Mesenchymal stem cell (in vitro differentiated cells and primary cell): ENCODE results near the gene ALG10.
"Not testable (repeated sequence)": the region's sequence is repeated elsewhere in the genome, so short reads cannot be mapped to it uniquely, and the experiment has no call there.

Source experiments
- DNase-seq: peaks from one replicate; pipeline ENCODE4 v3.0.0-alpha.2; 2013
- H2AFZ ChIP-seq: one replicate; pipeline ENCODE4 v1.6.1; 2013; ENCODE audit warnings: low read depth, mild to moderate bottlenecking, control low read depth, inconsistent platforms, low read length, moderate library complexity
- H2AK5ac ChIP-seq: 2 replicates; pipeline ENCODE4 v1.6.1; 2013; ENCODE audit warnings: low read length, moderate library complexity, mild to moderate bottlenecking, inconsistent platforms; ENCODE audit not compliant: severe bottlenecking
- H2BK120ac ChIP-seq: one replicate; pipeline ENCODE4 v1.6.1; 2013; ENCODE audit warnings: low read depth, mild to moderate bottlenecking, inconsistent platforms, low read length, moderate library complexity
- H2BK12ac ChIP-seq, 2 experiments: one replicate each; pipeline ENCODE4 v1.6.1; 2013; ENCODE audit warnings: inconsistent platforms in 2 of 2, low read length in 2 of 2, mild to moderate bottlenecking in 2 of 2, moderate library complexity in 2 of 2, control low read depth in 1 of 2
- H2BK15ac ChIP-seq: one replicate; pipeline ENCODE4 v1.6.1; 2013; ENCODE audit warnings: mild to moderate bottlenecking, low read depth, inconsistent platforms; ENCODE audit not compliant: poor library complexity, severe bottlenecking
- H2BK5ac ChIP-seq: 2 replicates; pipeline ENCODE4 v1.6.1; 2013; ENCODE audit warnings: low read depth, mild to moderate bottlenecking, low read length, control low read depth, inconsistent platforms; ENCODE audit not compliant: poor library complexity, severe bottlenecking
- H3K14ac ChIP-seq, 2 experiments: one replicate each; pipeline ENCODE4 v1.6.1; 2013; ENCODE audit warnings: inconsistent platforms in 2 of 2, low read length in 2 of 2, control low read depth in 1 of 2, mild to moderate bottlenecking in 1 of 2, moderate library complexity in 1 of 2
- H3K18ac ChIP-seq, 2 experiments: one replicate each; pipeline ENCODE4 v1.6.1; 2013; ENCODE audit warnings: inconsistent platforms in 2 of 2, low read length in 2 of 2, control low read depth in 1 of 2, low read depth in 1 of 2, mild to moderate bottlenecking in 1 of 2
- H3K23ac ChIP-seq, 2 experiments: one replicate each; pipeline ENCODE4 v1.6.1; 2013; ENCODE audit warnings: inconsistent platforms in 2 of 2, low read length in 2 of 2, mild to moderate bottlenecking in 2 of 2, moderate library complexity in 2 of 2, control low read depth in 1 of 2
- H3K27ac ChIP-seq: 2 replicates; pipeline ENCODE4 v1.5.1; 2013; ENCODE audit warnings: mild to moderate bottlenecking, moderate library complexity, low read length, control low read depth, inconsistent platforms; ENCODE audit not compliant: poor library complexity, severe bottlenecking
- H3K27me3 ChIP-seq, 2 experiments: 2 replicates each; pipeline versions ENCODE4 v1.6.1 to v1.7.0; 2013; ENCODE audit warnings: low read length in 2 of 2, mild to moderate bottlenecking in 2 of 2, moderate library complexity in 2 of 2, control low read depth in 1 of 2, inconsistent platforms in 1 of 2; ENCODE audit not compliant: control insufficient read depth in 1 of 2, insufficient read depth in 1 of 2
- H3K36me3 ChIP-seq, 2 experiments: 2 replicates each; pipeline versions ENCODE4 v1.6.1 to v1.7.0; 2013; ENCODE audit warnings: low read length in 2 of 2, control low read depth in 1 of 2, inconsistent platforms in 1 of 2, low read depth in 1 of 2, mild to moderate bottlenecking in 1 of 2; ENCODE audit not compliant: insufficient read depth in 2 of 2, control insufficient read depth in 1 of 2
- H3K4ac ChIP-seq, 2 experiments: one replicate each; pipeline ENCODE4 v1.6.1; 2013; ENCODE audit warnings: inconsistent platforms in 2 of 2, low read length in 2 of 2, mild to moderate bottlenecking in 2 of 2, moderate library complexity in 2 of 2, control low read depth in 1 of 2, low read depth in 1 of 2
- H3K4me1 ChIP-seq: 2 replicates; pipeline ENCODE4 v1.6.1; 2013; ENCODE audit warnings: low read depth, low read length, control low read depth; ENCODE audit not compliant: control insufficient read depth, insufficient read depth
- H3K4me2 ChIP-seq: 2 replicates; pipeline ENCODE4 v1.6.1; 2013; ENCODE audit warnings: low read length, mild to moderate bottlenecking, inconsistent platforms; ENCODE audit not compliant: poor library complexity, severe bottlenecking
- H3K4me3 ChIP-seq, 2 experiments: 2 replicates each; pipeline versions ENCODE4 v1.5.1 to v1.7.0; 2013; ENCODE audit warnings: low read length in 2 of 2, mild to moderate bottlenecking in 2 of 2, control low read depth in 1 of 2, low read depth in 1 of 2; ENCODE audit not compliant: insufficient read depth in 1 of 2
- H3K79me1 ChIP-seq: replicated peaks from 2 replicates; pipeline ENCODE4 v1.6.1; 2013; ENCODE audit warnings: mild to moderate bottlenecking, control low read depth, low read length, inconsistent platforms; ENCODE audit not compliant: poor library complexity, severe bottlenecking
- H3K9ac ChIP-seq: 2 replicates; pipeline ENCODE4 v1.7.0; 2013; ENCODE audit warnings: mild to moderate bottlenecking, low read length, moderate library complexity
- H3K9me3 ChIP-seq: 2 replicates; pipeline ENCODE4 v1.7.0; 2013; ENCODE audit warnings: mild to moderate bottlenecking, low read length; ENCODE audit not compliant: control insufficient read depth
- H4K8ac ChIP-seq: one replicate; pipeline ENCODE4 v1.6.1; 2013; ENCODE audit warnings: inconsistent platforms, mild to moderate bottlenecking, low read length, moderate library complexity
- H4K91ac ChIP-seq: one replicate; pipeline ENCODE4 v1.6.1; 2013; ENCODE audit warnings: mild to moderate bottlenecking, low read length, inconsistent platforms
- WGBS: methylation state at CpG from one replicate; pipeline ENCODE4 v1.1.7; 2013; ENCODE audit warnings: mixed read lengths; 5-methylcytosine and 5-hydroxymethylcytosine counted together

Gene ALG10

GRCh38 chr12:34038357-34038756 lies 16.1 kb downstream of the ALG10 start:
- H2BK120ac ChIP-seq, H2AK5ac ChIP-seq, H3K4me3 ChIP-seq, H2BK5ac ChIP-seq, H3K14ac ChIP-seq, H4K91ac ChIP-seq, H3K4me2 ChIP-seq, H3K27me3 ChIP-seq, H3K9ac ChIP-seq, H2AFZ ChIP-seq, H3K4me1 ChIP-seq, H3K79me1 ChIP-seq, H3K36me3 ChIP-seq, H3K27ac ChIP-seq, H2BK12ac ChIP-seq, H3K4ac ChIP-seq, H3K9me3 ChIP-seq, H3K18ac ChIP-seq, H4K8ac ChIP-seq, H3K23ac ChIP-seq, DNase-seq, H2BK15ac ChIP-seq: not testable (repeated sequence)
- WGBS = 100% methylated on average over 1 of the region's 3 CpGs

GRCh38 chr12:34046570-34046969 lies 24.3 kb downstream of the ALG10 start:
- Histone ChIP-seq H3K23ac (no peak overlapping the region), H2BK120ac (no peak overlapping the region), H3K4me2 (no peak overlapping the region), H3K4ac (no peak overlapping the region), H2AFZ (no peak overlapping the region), H2AK5ac (no peak overlapping the region), H4K8ac (no peak overlapping the region), H3K27ac (no peak overlapping the region), H3K9ac (no peak overlapping the region), H2BK12ac (no peak overlapping the region), H3K36me3 (no peaks in the 10 kb centered on the region), H3K4me3 (no peak overlapping the region), H3K18ac (no peak overlapping the region), H3K27me3 (no peaks in the 10 kb centered on the region), H3K4me1 (no peaks in the 10 kb centered on the region), H3K14ac (no peak overlapping the region), H2BK15ac (no peak overlapping the region), H4K91ac (no peak overlapping the region), H3K79me1 (no peaks in the 10 kb centered on the region), H3K9me3 (peaks cover 4% of the 10 kb centered on the region), H2BK5ac (no peak overlapping the region)
- DNase-seq = no peak

- WGBS = 74% methylated on average over 2 of the region's 2 CpGs
- H3K18ac ChIP-seq = not testable (repeated sequence)
Measured at GRCh38 chr12:34047855-34048254, 25.6 kb downstream of the ALG10 start.

GRCh38 chr12:34048714-34049113 lies 26.4 kb downstream of the ALG10 start:
- no peak for DNase-seq
- Histone ChIP-seq H3K79me1 (no peaks in the 10 kb centered on the region), H3K9me3 (peaks cover 4% of the 10 kb centered on the region), H2BK12ac (no peak overlapping the region), H3K4ac (no peak overlapping the region), H2AK5ac (no peak overlapping the region), H3K27ac (no peak overlapping the region), H3K36me3 (no peaks in the 10 kb centered on the region), H3K27me3 (no peaks in the 10 kb centered on the region), H3K4me3 (no peak overlapping the region), H2BK15ac (no peak overlapping the region), H3K4me1 (no peaks in the 10 kb centered on the region), H2AFZ (no peak overlapping the region), H3K23ac (no peak overlapping the region), H2BK5ac (no peak overlapping the region), H3K4me2 (no peak overlapping the region), H2BK120ac (no peak overlapping the region), H3K14ac (no peak overlapping the region), H3K9ac (no peak overlapping the region), H4K91ac (no peak overlapping the region), H3K18ac (no peak overlapping the region), H4K8ac (no peak overlapping the region)
- 79% methylated on average over 2 of the region's 2 CpGs for WGBS

More at GRCh38 chr12:34047855-34048254, 25.6 kb downstream of the ALG10 start:
- not testable (repeated sequence) for H2BK120ac ChIP-seq, H2BK15ac ChIP-seq, H3K14ac ChIP-seq, H2BK5ac ChIP-seq, H2BK12ac ChIP-seq, H3K9me3 ChIP-seq, H3K27ac ChIP-seq, H3K79me1 ChIP-seq, H3K36me3 ChIP-seq, H3K4me1 ChIP-seq, H3K4ac ChIP-seq, H2AK5ac ChIP-seq, H3K23ac ChIP-seq, H2AFZ ChIP-seq, H3K27me3 ChIP-seq, H3K9ac ChIP-seq, H4K8ac ChIP-seq, H4K91ac ChIP-seq, H3K4me3 ChIP-seq, DNase-seq, H3K4me2 ChIP-seq
